Adrenal gland (tissue), 5 donors: Measurements from ENCODE around the gene NOVA2.

Source experiments
- POLR2A ChIP-seq, 2 donors: fragments of 450-650 bp; IDR thresholded peaks; one replicate each; pipeline ENCODE4 v1.6.1; 2017; ENCODE audit warnings: antibody characterized with exemption in 2 of 2, mild to moderate bottlenecking in 2 of 2, moderate library complexity in 1 of 2
- TF ChIP-seq, protein P1 (sequence below), 6 experiments: fragments of 450-650 bp in 4 of 6; fragments of 200-600 bp in 2 of 6; sonication (generic) in 1 of 6; IDR thresholded peaks; 1 replicate in 5 of 6; 2 replicates in 1 of 6; pipeline versions ENCODE4 v1.5.1 to v1.8.0; 2016 to 2021; ENCODE audit warnings: antibody characterized with exemption in 6 of 6, mild to moderate bottlenecking in 2 of 6, moderate library complexity in 1 of 6
- donor health status: DM: no; HTN: no; CAD: no.

DNA sequence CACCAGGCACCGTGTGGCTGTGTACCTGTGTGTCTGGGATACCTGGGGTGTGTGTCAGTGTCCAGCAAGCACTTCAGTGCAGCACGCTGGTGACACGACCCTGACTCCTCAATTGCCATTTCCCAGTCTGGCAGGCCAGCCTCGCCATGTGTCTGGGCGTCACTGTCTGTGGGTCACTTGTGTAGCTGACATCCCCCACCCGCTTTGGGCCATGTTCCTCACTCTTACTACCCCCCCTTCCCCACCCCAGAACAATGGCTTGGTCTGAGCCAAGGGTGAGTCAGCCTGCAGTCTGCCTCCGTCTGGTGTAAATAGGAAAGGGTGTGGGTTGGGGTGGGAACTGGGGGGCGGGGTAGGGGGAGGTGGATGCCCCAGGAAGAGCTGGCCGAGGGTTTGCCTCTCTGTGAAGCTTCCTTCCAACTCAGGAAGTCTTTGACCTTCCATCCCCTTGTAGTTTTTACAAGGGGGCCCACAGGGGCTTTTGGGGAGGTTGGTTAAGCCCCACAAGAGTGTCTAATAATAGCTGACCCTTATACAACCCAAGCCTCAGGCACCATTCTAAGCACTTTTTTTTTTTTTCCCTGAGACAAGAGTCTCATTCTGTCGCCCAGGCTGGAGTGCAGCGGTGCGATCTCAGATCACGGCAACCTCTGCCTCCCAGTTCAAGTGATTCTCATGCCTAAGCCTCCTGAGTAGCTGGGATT lies 17.6 kb downstream of the NOVA2 start:
- TF ChIP-seq, protein P1, sequence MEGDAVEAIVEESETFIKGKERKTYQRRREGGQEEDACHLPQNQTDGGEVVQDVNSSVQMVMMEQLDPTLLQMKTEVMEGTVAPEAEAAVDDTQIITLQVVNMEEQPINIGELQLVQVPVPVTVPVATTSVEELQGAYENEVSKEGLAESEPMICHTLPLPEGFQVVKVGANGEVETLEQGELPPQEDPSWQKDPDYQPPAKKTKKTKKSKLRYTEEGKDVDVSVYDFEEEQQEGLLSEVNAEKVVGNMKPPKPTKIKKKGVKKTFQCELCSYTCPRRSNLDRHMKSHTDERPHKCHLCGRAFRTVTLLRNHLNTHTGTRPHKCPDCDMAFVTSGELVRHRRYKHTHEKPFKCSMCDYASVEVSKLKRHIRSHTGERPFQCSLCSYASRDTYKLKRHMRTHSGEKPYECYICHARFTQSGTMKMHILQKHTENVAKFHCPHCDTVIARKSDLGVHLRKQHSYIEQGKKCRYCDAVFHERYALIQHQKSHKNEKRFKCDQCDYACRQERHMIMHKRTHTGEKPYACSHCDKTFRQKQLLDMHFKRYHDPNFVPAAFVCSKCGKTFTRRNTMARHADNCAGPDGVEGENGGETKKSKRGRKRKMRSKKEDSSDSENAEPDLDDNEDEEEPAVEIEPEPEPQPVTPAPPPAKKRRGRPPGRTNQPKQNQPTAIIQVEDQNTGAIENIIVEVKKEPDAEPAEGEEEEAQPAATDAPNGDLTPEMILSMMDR (IDR thresholded peaks at IDR 0.05) = no peak
- TF ChIP-seq POLR2A (IDR thresholded peaks at IDR 0.05) = no peak
